IPS DF 6.9 (cell line): ENCODE data around the gene ZMYND8.
"Not testable (repeated sequence)": the region's sequence is repeated elsewhere in the genome, so short reads cannot be mapped to it uniquely, and the experiment has no call there.

Source experiments
- DNase-seq: peaks from one replicate; pipeline ENCODE4 v3.0.0-alpha.2; 2013; ENCODE audit warnings: low read depth, low spot score
- H3K27ac ChIP-seq: one replicate; pipeline ENCODE4 v1.5.1; 2013; ENCODE audit warnings: low read length, control low read depth
- H3K27me3 ChIP-seq: 2 replicates; pipeline ENCODE4 v1.6.1; 2013; ENCODE audit warnings: mild to moderate bottlenecking, low read length; ENCODE audit not compliant: control insufficient read depth, insufficient read depth
- H3K36me3 ChIP-seq: 2 replicates; pipeline ENCODE4 v1.6.1; 2013; ENCODE audit warnings: low read length; ENCODE audit not compliant: control insufficient read depth, insufficient read depth
- H3K4me1 ChIP-seq: 2 replicates; pipeline ENCODE4 v1.6.1; 2013; ENCODE audit warnings: low read length; ENCODE audit not compliant: control insufficient read depth, insufficient read depth
- H3K4me3 ChIP-seq: 2 replicates; pipeline ENCODE4 v1.5.1; 2013; ENCODE audit warnings: mild to moderate bottlenecking, low read length
- H3K9me3 ChIP-seq: 2 replicates; pipeline ENCODE4 v1.6.1; 2013; ENCODE audit warnings: low read length, inconsistent platforms; ENCODE audit not compliant: control insufficient read depth, insufficient read depth
- WGBS: extraction: QIAGEN DNeasy Blood & Tissue Kit; methylation state at CpG from one replicate; pipeline ENCODE4 v1.1.7; 2013; ENCODE audit warnings: mixed read lengths, missing lambda C conversion rate; ENCODE audit not compliant: insufficient read length, insufficient coverage; 5-methylcytosine and 5-hydroxymethylcytosine counted together

Gene ZMYND8

GRCh38 chr20:47213966-47214365 lies 142.5 kb downstream of the ZMYND8 start:
- Histone ChIP-seq H3K27ac (no peak overlapping the region), H3K9me3 (no peaks in the 10 kb centered on the region), H3K4me1 (no peaks in the 10 kb centered on the region), H3K36me3 (peaks cover 27% of the 10 kb centered on the region; the same call in 1 of the 2 replicates), H3K27me3 (no peaks in the 10 kb centered on the region), H3K4me3 (no peak overlapping the region)
- DNase-seq: no peak
- WGBS: no CpG with 5 or more reads among the region's 9 CpGs

- Histone ChIP-seq H3K9me3 (no peaks in the 10 kb centered on the region), H3K4me1 (no peaks in the 10 kb centered on the region), H3K27ac (no peak overlapping the region), H3K27me3 (no peaks in the 10 kb centered on the region), H3K36me3 (peaks cover 28% of the 10 kb centered on the region; the same call in 1 of the 2 replicates), H3K4me3 (no peak overlapping the region)
- DNase-seq: no peak
- no CpG with 5 or more reads among the region's 9 CpGs for WGBS
These were observed 143.8 kb downstream of the ZMYND8 start for GRCh38 chr20:47212606-47213207.

GRCh38 chr20:47211036-47211435 lies 145.5 kb downstream of the ZMYND8 start:
- peaks cover 28% of the 10 kb centered on the region; the same call in 1 of the 2 replicates for H3K36me3 ChIP-seq
- H3K27me3 ChIP-seq: no peaks in the 10 kb centered on the region
- no peak overlapping the region for H3K4me3 ChIP-seq

GRCh38 chr20:47210470-47210869 lies 146.0 kb downstream of the ZMYND8 start:
- H3K9me3 ChIP-seq: no peaks in the 10 kb centered on the region
- H3K27me3 ChIP-seq: no peaks in the 10 kb centered on the region
- peaks cover 28% of the 10 kb centered on the region; the same call in 1 of the 2 replicates for H3K36me3 ChIP-seq
- peaks cover 4% of the 10 kb centered on the region; the same call in 1 of the 2 replicates for H3K4me1 ChIP-seq
- no CpG with 5 or more reads among the region's 13 CpGs for WGBS
- no peak overlapping the region for H3K4me3 ChIP-seq
- DNase-seq: no peak
- no peak overlapping the region for H3K27ac ChIP-seq

More at GRCh38 chr20:47211036-47211435, 145.5 kb downstream of the ZMYND8 start:
- WGBS: no CpG with 5 or more reads among the region's 7 CpGs
- no peak for DNase-seq
- H3K27ac ChIP-seq: no peak overlapping the region
- no peaks in the 10 kb centered on the region for H3K9me3 ChIP-seq
- peaks cover 4% of the 10 kb centered on the region; the same call in 1 of the 2 replicates for H3K4me1 ChIP-seq

GRCh38 chr20:47209982-47210381 lies 146.5 kb downstream of the ZMYND8 start:
- H3K36me3 ChIP-seq: peaks cover 28% of the 10 kb centered on the region; the same call in 1 of the 2 replicates
- H3K27me3 ChIP-seq: no peaks in the 10 kb centered on the region
- DNase-seq: no peak
- H3K9me3 ChIP-seq: no peaks in the 10 kb centered on the region
- no CpG with 5 or more reads among the region's 17 CpGs for WGBS
- H3K4me1 ChIP-seq: peaks cover 4% of the 10 kb centered on the region; the same call in 1 of the 2 replicates
- H3K4me3 ChIP-seq: no peak overlapping the region
- no peak overlapping the region for H3K27ac ChIP-seq

GRCh38 chr20:47208534-47209174 lies 147.8 kb downstream of the ZMYND8 start:
- Histone ChIP-seq H3K9me3 (no peaks in the 10 kb centered on the region), H3K27ac (no peak overlapping the region), H3K4me1 (peaks cover 4% of the 10 kb centered on the region; the same call in 1 of the 2 replicates), H3K4me3 (no peak overlapping the region), H3K36me3 (peaks cover 23% of the 10 kb centered on the region; the same call in 1 of the 2 replicates), H3K27me3 (no peaks in the 10 kb centered on the region)
- no peak for DNase-seq
- WGBS: no CpG with 5 or more reads among the region's 18 CpGs

GRCh38 chr20:47206962-47207641 lies 149.4 kb downstream of the ZMYND8 start:
- no peak for DNase-seq
- no peak overlapping the region for H3K4me3 ChIP-seq
- H3K27me3 ChIP-seq: no peaks in the 10 kb centered on the region
- no peaks in the 10 kb centered on the region for H3K9me3 ChIP-seq
- H3K4me1 ChIP-seq: peaks cover 4% of the 10 kb centered on the region; the same call in 1 of the 2 replicates
- no CpG with 5 or more reads among the region's 9 CpGs for WGBS
- H3K27ac ChIP-seq: no peak overlapping the region
- peaks cover 14% of the 10 kb centered on the region; the same call in 1 of the 2 replicates for H3K36me3 ChIP-seq

GRCh38 chr20:47206552-47206951 lies 149.9 kb downstream of the ZMYND8 start:
- not testable (repeated sequence) for H3K4me1 ChIP-seq, H3K27me3 ChIP-seq, H3K9me3 ChIP-seq, H3K27ac ChIP-seq, DNase-seq, H3K4me3 ChIP-seq
- WGBS: no CpG with 5 or more reads among the region's 10 CpGs
- H3K36me3 ChIP-seq: peaks cover 14% of the 10 kb centered on the region; the same call in 1 of the 2 replicates

- Histone ChIP-seq H3K4me1 (peaks cover 5% of the 10 kb centered on the region; the same call in 1 of the 2 replicates), H3K27me3 (no peaks in the 10 kb centered on the region), H3K27ac (no peak overlapping the region), H3K36me3 (peaks cover 11% of the 10 kb centered on the region; the same call in 1 of the 2 replicates), H3K4me3 (no peak overlapping the region), H3K9me3 (no peaks in the 10 kb centered on the region)
- DNase-seq: peak; percentile 37
- no CpG with 5 or more reads among the region's 9 CpGs for WGBS
These were observed 150.8 kb downstream of the ZMYND8 start for GRCh38 chr20:47205577-47206123.

- not testable (repeated sequence) for H3K4me3 ChIP-seq, DNase-seq, H3K27me3 ChIP-seq, H3K9me3 ChIP-seq, H3K36me3 ChIP-seq, H3K27ac ChIP-seq, H3K4me1 ChIP-seq
- WGBS: no CpG with 5 or more reads among the region's 11 CpGs
These were observed 151.7 kb downstream of the ZMYND8 start for GRCh38 chr20:47204850-47205122.
